HepG2 (cell line): Measurements from ENCODE around the gene SHC3.

Experiments
- ATRX ChIP-seq: sonication (generic); formaldehyde crosslinking; IDR thresholded peaks from 2 replicates; pipeline ENCODE4 v1.4.0; 2020; ENCODE audit warnings: missing genetic modification reagents, borderline replicate concordance
- RFXAP ChIP-seq: sonication (generic); formaldehyde crosslinking; IDR thresholded peaks from 2 replicates; pipeline ENCODE4 v1.4.0; 2020; ENCODE audit warnings: missing genetic modification reagents, borderline replicate concordance
- SMC3 ChIP-seq: IDR thresholded peaks from 2 replicates; pipeline ENCODE4 v1.6.1; 2011; ENCODE audit warnings: low read length, improper control_type of control experiment
- THAP11 ChIP-seq: IDR thresholded peaks from 2 replicates; pipeline ENCODE4 v1.6.1; 2016; ENCODE audit warnings: missing biosample characterization, missing genetic modification reagents
- TF ChIP-seq, protein P1 (sequence below): sonication (generic); formaldehyde crosslinking; IDR thresholded peaks from 2 replicates; pipeline ENCODE4 v1.5.0; 2020; ENCODE audit warnings: missing genetic modification reagents
- TF ChIP-seq, protein P2 (sequence below): sonication (generic); formaldehyde crosslinking; IDR thresholded peaks from 2 replicates; pipeline ENCODE4 v1.5.0; 2020; ENCODE audit warnings: mild to moderate bottlenecking, missing genetic modification reagents, moderate library complexity
- TF ChIP-seq, protein P3 (sequence below): sonication (generic); formaldehyde crosslinking; IDR thresholded peaks from 2 replicates; pipeline ENCODE4 v1.4.0; 2020; ENCODE audit warnings: mild to moderate bottlenecking, missing genetic modification reagents

DNA sequence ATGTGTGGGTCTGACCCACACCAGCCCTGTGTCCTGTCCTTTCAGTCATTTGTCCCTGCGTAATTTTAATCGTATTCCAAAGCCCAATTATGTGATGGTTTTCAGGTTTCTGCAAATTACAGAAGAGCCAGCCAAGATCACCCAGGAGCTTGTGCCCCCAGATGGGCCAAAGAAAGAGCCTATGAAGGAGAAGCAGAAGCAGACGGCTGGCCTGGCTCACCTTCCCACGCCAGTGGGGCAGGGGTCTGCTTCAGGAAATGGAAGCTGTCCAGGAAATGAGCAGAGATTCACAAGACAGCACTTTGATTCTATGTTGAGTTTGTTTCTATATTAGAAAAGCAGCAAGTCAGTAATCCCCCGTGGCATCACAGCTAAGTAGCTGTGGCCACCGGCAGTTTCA lies 175.6 kb downstream of the SHC3 start:
- TF ChIP-seq THAP11 (CRISPR knock-in tag), result no peak
- TF ChIP-seq ATRX (CRISPR knock-in tag), result no peak
- TF ChIP-seq, protein P1, sequence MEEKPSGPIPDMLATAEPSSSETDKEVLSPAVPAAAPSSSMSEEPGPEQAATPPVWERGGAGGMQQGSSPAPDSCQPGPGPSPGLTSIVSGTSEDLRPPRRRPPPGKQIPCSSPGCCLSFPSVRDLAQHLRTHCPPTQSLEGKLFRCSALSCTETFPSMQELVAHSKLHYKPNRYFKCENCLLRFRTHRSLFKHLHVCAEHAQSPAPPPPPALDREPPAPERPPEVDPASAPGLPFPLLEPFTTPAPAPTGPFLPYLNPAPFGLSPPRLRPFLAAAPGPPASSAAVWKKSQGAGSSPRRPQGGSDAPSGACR (CRISPR knock-in tag), result no peak
- TF ChIP-seq, protein P2, sequence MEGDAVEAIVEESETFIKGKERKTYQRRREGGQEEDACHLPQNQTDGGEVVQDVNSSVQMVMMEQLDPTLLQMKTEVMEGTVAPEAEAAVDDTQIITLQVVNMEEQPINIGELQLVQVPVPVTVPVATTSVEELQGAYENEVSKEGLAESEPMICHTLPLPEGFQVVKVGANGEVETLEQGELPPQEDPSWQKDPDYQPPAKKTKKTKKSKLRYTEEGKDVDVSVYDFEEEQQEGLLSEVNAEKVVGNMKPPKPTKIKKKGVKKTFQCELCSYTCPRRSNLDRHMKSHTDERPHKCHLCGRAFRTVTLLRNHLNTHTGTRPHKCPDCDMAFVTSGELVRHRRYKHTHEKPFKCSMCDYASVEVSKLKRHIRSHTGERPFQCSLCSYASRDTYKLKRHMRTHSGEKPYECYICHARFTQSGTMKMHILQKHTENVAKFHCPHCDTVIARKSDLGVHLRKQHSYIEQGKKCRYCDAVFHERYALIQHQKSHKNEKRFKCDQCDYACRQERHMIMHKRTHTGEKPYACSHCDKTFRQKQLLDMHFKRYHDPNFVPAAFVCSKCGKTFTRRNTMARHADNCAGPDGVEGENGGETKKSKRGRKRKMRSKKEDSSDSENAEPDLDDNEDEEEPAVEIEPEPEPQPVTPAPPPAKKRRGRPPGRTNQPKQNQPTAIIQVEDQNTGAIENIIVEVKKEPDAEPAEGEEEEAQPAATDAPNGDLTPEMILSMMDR (CRISPR knock-in tag), result no peak
- TF ChIP-seq RFXAP, result no peak
- TF ChIP-seq, protein P3, sequence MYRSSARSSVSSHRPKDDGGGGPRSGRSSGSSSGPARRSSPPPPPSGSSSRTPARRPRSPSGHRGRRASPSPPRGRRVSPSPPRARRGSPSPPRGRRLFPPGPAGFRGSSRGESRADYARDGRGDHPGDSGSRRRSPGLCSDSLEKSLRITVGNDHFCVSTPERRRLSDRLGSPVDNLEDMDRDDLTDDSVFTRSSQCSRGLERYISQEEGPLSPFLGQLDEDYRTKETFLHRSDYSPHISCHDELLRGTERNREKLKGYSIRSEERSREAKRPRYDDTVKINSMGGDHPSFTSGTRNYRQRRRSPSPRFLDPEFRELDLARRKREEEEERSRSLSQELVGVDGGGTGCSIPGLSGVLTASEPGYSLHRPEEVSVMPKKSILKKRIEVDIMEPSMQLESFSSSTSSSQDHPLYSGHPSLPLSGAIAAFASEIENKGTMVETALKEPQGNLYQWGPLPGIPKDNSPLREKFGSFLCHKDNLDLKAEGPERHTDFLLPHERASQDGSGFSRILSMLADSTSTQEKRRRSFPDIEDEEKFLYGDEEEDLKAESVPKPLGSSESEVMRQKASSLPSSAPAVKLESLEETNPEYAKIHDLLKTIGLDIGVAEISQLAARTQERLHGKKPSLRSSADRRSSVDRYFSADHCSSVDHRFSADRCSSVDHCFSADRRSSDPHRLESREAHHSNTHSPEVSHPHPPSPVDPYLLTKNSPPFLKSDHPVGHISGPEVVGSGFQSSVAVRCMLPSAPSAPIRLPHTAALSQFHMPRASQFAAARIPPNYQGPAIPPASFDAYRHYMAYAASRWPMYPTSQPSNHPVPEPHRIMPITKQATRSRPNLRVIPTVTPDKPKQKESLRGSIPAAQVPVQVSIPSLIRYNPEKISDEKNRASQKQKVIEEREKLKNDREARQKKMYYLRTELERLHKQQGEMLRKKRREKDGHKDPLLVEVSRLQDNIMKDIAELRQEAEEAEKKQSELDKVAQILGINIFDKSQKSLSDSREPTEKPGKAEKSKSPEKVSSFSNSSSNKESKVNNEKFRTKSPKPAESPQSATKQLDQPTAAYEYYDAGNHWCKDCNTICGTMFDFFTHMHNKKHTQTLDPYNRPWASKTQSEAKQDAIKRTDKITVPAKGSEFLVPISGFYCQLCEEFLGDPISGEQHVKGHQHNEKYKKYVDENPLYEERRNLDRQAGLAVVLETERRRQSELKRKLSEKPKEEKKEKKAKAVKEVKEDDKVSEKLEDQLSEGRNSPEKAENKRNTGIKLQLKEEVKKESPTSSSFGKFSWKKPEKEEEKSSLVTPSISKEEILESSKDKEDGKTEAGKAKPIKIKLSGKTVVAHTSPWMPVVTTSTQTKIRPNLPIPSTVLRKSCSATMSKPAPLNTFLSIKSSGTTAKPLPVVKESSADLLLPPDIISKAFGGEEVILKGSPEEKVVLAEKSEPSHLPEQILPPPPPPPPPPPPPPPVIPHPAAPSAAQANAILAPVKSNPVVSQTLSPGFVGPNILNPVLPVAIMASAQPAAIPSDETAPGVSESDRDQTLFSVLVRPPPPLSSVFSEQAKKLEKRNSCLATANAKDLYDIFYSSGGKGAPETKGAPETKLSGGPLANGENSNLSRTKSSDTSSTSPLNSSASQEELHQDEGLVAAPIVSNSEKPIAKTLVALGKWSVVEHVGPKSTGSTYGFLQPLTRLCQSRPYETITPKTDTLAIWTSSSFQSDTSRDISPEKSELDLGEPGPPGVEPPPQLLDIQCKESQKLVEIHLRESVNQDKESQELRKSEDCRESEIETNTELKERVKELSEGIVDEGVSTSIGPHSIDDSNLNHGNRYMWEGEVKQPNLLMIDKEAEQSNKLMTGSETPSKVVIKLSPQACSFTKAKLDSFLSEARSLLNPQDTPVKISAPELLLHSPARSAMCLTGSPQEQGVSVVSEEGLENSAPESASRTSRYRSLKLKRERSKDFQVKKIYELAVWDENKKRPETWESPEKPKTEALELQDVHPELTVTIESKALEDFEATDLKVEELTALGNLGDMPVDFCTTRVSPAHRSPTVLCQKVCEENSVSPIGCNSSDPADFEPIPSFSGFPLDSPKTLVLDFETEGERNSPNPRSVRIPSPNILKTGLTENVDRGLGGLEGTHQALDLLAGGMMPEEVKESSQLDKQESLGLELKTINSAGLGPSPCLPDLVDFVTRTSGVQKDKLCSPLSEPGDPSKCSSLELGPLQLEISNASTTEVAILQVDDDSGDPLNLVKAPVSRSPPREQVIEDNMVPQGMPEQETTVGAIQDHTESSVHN (CRISPR knock-in tag), result no peak
- no peak for TF ChIP-seq SMC3
